Breast epithelium (tissue), 3 donors: Measurements from ENCODE around the gene HNRNPA3.

Experiments used
- CTCF ChIP-seq, 3 donors: fragments of 450-650 bp; IDR thresholded peaks; one replicate each; pipeline ENCODE4 v1.5.1; 2016 to 2017; ENCODE audit warnings: antibody characterized with exemption in 3 of 3, mild to moderate bottlenecking in 3 of 3, moderate library complexity in 3 of 3
- POLR2A ChIP-seq: fragments of 450-650 bp; IDR thresholded peaks from one replicate; pipeline ENCODE4 v1.6.1; 2016; ENCODE audit warnings: antibody characterized with exemption, mild to moderate bottlenecking, moderate library complexity
- POLR2AphosphoS5 ChIP-seq, 3 donors: sonication (generic); formaldehyde crosslinking; IDR thresholded peaks; one replicate each; pipeline ENCODE4 v1.6.1; 2017; ENCODE audit warnings: antibody characterized with exemption in 3 of 3

- peak; percentile 82 to 97 (median 96) for TF ChIP-seq CTCF (IDR thresholded peaks at IDR 0.05)
- no peak for TF ChIP-seq POLR2A
- peak; percentile 95 to 99 (median 99) for TF ChIP-seq POLR2AphosphoS5 (IDR thresholded peaks at IDR 0.05)
Measured at GRCh38 chr2:177263451-177264208, 51.0 kb downstream of the HNRNPA3 start.
